ENCODE data around the gene FAM83G. TPM values are rescaled to one million over a fixed set of nuclear protein-coding genes. Genes with fewer than 3 reads are reported as not detected.

The FAM83G gene
- total RNA-seq, 2 experiments from 2014 or later = 2.9 to 3.0 TPM

DNA sequence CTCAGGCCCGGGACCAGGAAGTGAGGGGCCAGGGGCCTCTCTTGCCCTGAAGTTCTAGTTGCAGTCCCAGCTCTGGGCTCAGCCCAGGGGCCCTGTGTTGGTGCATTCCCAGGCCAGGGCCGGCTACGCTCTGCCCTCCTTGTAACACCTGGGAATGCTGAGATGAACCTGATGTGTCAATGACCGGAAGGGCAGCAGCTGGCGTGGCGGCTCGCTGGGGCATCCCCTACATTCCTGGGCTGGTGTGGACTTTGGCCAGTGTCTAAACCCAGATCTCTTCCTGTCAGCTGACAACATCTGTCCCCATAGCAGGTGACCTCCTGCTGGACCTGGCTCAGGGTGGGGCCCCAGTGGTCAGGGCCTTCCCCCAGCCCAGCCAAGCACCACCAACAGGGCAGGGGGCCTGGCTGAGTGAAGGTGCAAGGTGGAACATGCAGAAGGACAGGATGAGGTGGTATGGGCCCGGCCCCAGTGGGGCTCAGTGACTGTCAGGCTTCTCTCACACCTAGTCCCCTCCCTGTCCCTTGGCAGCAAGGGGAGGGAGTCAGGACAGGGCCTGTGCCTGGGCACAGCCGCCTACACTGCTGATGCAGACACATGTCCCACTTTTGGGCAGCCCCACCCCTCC lies 15.9 kb downstream of the FAM83G start:
- ATAC-seq (ENCODE audit: poor library complexity) = no peak

DNA sequence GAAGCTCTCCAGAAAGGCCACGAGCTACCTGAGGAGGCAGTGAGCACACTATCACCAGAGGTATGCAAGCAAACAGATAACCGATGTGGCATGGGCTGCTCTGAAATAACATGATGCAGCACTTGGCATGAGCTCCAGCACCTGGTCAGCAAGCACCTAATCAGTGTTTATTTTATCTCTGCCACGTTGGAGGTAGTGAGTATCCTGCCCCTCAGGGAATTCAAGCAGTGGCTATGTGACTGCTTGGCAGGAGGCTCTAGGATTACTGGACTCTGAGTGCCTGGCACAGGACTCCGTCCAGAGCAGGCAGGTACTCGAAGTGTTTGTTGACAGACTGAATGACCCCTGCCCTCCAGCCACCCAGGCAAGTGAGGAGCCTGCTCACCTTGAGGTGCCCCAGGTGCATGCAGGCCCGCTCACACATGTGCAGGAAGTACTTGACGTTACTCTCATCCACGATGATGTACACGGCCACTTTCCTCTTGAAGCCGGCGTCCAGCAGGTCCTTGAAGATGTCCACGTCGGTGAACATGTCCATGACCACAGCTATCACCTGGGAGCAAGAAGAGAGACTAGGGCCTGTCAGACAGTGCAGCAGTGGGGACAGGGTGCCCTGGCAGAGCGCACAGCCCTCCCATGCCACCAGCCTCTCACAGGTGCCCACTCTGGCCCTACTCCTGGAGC lies 16.6 kb downstream of the FAM83G start:
- ChIA-PET CTCF (interaction anchor here (0.6 kb wide), 1 partner anchor 124 kb away, joined by 7 read pairs; no protein-coding TSS in a partner anchor), POLR2A (no interaction called here)
- H3K4me3 ChIP-seq (ENCODE audit: low read length) = no peak overlapping the region
- H3K27ac ChIP-seq (ENCODE audit: low read depth in 1 of 2, low read length in 2 of 2) = no peak overlapping the region
- peaks cover 18% of the 10 kb centered on the region for H3K36me3 ChIP-seq (ENCODE audit: insufficient read depth, low read length)
- intact Hi-C loops (cut with DNase I, micrococcal nuclease) = no loop called here
- Mint-ChIP-seq H3K36me3 (ENCODE audit: low read depth) (peaks cover 16% of the 10 kb centered on the region), H3K27ac (no peak overlapping the region), H3K27me3 (no peaks in the 10 kb centered on the region), H3K4me1 (ENCODE audit: low read depth) (peaks cover 7% of the 10 kb centered on the region), H3K9me3 (no peaks in the 10 kb centered on the region), H3K4me3 (no peak overlapping the region)
- TF ChIP-seq, protein P1, sequence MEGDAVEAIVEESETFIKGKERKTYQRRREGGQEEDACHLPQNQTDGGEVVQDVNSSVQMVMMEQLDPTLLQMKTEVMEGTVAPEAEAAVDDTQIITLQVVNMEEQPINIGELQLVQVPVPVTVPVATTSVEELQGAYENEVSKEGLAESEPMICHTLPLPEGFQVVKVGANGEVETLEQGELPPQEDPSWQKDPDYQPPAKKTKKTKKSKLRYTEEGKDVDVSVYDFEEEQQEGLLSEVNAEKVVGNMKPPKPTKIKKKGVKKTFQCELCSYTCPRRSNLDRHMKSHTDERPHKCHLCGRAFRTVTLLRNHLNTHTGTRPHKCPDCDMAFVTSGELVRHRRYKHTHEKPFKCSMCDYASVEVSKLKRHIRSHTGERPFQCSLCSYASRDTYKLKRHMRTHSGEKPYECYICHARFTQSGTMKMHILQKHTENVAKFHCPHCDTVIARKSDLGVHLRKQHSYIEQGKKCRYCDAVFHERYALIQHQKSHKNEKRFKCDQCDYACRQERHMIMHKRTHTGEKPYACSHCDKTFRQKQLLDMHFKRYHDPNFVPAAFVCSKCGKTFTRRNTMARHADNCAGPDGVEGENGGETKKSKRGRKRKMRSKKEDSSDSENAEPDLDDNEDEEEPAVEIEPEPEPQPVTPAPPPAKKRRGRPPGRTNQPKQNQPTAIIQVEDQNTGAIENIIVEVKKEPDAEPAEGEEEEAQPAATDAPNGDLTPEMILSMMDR (IDR thresholded peaks at IDR 0.05) = no peak
- DNase-seq (no peak), ATAC-seq (ENCODE audit: poor library complexity) (no peak)
- no peaks in the 10 kb centered on the region for H3K9me3 ChIP-seq (ENCODE audit: control insufficient read depth in 1 of 2, insufficient read depth in 1 of 2, low read length in 2 of 2)
- no peaks in the 10 kb centered on the region for H3K27me3 ChIP-seq (ENCODE audit: control insufficient read depth in 1 of 2, insufficient read depth in 2 of 2, low read length in 2 of 2)
- H3K4me1 ChIP-seq (ENCODE audit: insufficient read depth, low read length) = peaks cover 16% of the 10 kb centered on the region

More for the DNA sequence above, 15.9 kb downstream of the FAM83G start:
- Histone ChIP-seq H3K27ac (ENCODE audit: low read depth in 1 of 2, low read length in 2 of 2) (no peak overlapping the region), H3K9me3 (ENCODE audit: control insufficient read depth in 1 of 2, insufficient read depth in 1 of 2, low read length in 2 of 2) (no peaks in the 10 kb centered on the region), H3K4me1 (ENCODE audit: insufficient read depth, low read length) (peaks cover 23% of the 10 kb centered on the region), H3K36me3 (ENCODE audit: insufficient read depth, low read length) (peaks cover 18% of the 10 kb centered on the region), H3K27me3 (ENCODE audit: control insufficient read depth in 1 of 2, insufficient read depth in 2 of 2, low read length in 2 of 2) (no peaks in the 10 kb centered on the region), H3K4me3 (ENCODE audit: low read length) (no peak overlapping the region)
- TF ChIP-seq, protein P1 (IDR thresholded peaks at IDR 0.05) = no peak
- Mint-ChIP-seq H3K4me3 (no peak overlapping the region), H3K36me3 (ENCODE audit: low read depth) (peaks cover 16% of the 10 kb centered on the region), H3K27ac (no peak overlapping the region), H3K9me3 (no peaks in the 10 kb centered on the region), H3K27me3 (no peaks in the 10 kb centered on the region), H3K4me1 (ENCODE audit: low read depth) (peaks cover 13% of the 10 kb centered on the region)
- DNase-seq = no peak
- ChIA-PET CTCF (interaction anchor here (0.6 kb wide), 1 partner anchor 125 kb away, joined by 7 read pairs; no protein-coding TSS in a partner anchor), POLR2A (no interaction called here)
- intact Hi-C loops (cut with DNase I, micrococcal nuclease) = no loop called here

DNA sequence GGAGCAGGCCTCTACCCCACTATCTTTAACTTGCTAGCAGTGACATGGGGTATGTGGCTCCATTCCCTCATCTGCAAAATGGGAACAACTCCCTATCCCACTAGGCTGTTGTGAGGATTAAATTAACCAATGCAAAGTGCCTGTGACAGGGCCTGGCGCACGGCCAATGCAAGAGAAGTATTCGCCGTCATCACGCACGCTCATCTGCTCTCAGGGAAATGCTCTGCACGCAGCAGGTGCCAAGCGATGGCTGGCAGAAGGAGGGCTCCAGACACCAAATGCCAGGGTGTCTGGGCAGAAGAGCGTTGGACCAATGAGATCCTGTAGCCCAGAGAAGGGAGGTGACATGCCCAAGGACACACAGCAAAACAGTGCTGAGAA lies 17.3 kb downstream of the FAM83G start:
- DNase-seq (no peak), ATAC-seq (ENCODE audit: poor library complexity) (no peak)
- Histone ChIP-seq H3K9me3 (ENCODE audit: control insufficient read depth in 1 of 2, insufficient read depth in 1 of 2, low read length in 2 of 2) (no peaks in the 10 kb centered on the region), H3K4me1 (ENCODE audit: insufficient read depth, low read length) (peaks cover 8% of the 10 kb centered on the region), H3K36me3 (ENCODE audit: insufficient read depth, low read length) (peaks cover 18% of the 10 kb centered on the region), H3K27me3 (ENCODE audit: control insufficient read depth in 1 of 2, insufficient read depth in 2 of 2, low read length in 2 of 2) (no peaks in the 10 kb centered on the region), H3K27ac (ENCODE audit: low read depth in 1 of 2, low read length in 2 of 2) (no peak overlapping the region), H3K4me3 (ENCODE audit: low read length) (no peak overlapping the region)
- ChIA-PET CTCF (no interaction called here), POLR2A (no interaction called here)
- intact Hi-C loops (cut with DNase I, micrococcal nuclease) = no loop called here
- H3K27me3 Mint-ChIP-seq = no peaks in the 10 kb centered on the region
- TF ChIP-seq, protein P1 (IDR thresholded peaks at IDR 0.05) = no peak
- H3K4me3 Mint-ChIP-seq = no peak overlapping the region
- H3K9me3 Mint-ChIP-seq = no peaks in the 10 kb centered on the region
- no peaks in the 10 kb centered on the region for H3K4me1 Mint-ChIP-seq (ENCODE audit: low read depth)
- H3K36me3 Mint-ChIP-seq (ENCODE audit: low read depth) = peaks cover 16% of the 10 kb centered on the region
- no peak overlapping the region for H3K27ac Mint-ChIP-seq
